Measurements from ENCODE around the gene KCNT1.

Gene KCNT1

GRCh38 chr9:135772702-135773493 lies 70.9 kb downstream of the KCNT1 start:
- no peak for DNase-seq (ENCODE audit: low read depth)
- H3K4me3 ChIP-seq (ENCODE audit: low read depth, low read length), result no peak overlapping the region
- no peak for TF ChIP-seq CTCF (IDR thresholded peaks at IDR 0.05; ENCODE audit: control insufficient read depth, extremely low read depth, insufficient read depth)

- no peak overlapping the region for H3K4me3 ChIP-seq (ENCODE audit: low read depth, low read length)
- DNase-seq (ENCODE audit: low read depth), result no peak
- TF ChIP-seq CTCF (IDR thresholded peaks at IDR 0.05; ENCODE audit: control insufficient read depth, extremely low read depth, insufficient read depth), result no peak
These were observed 71.7 kb downstream of the KCNT1 start for GRCh38 chr9:135773530-135774238.

GRCh38 chr9:135774239-135774747 lies 72.3 kb downstream of the KCNT1 start:
- no peak for TF ChIP-seq CTCF (IDR thresholded peaks at IDR 0.05; ENCODE audit: control insufficient read depth, extremely low read depth, insufficient read depth)

GRCh38 chr9:135774794-135775525 lies 73.0 kb downstream of the KCNT1 start:
- no peak for TF ChIP-seq CTCF (IDR thresholded peaks at IDR 0.05; ENCODE audit: control insufficient read depth, extremely low read depth, insufficient read depth)
- no peak overlapping the region for H3K4me3 ChIP-seq (ENCODE audit: low read depth, low read length)
- DNase-seq (ENCODE audit: low read depth), result no peak

More at GRCh38 chr9:135774239-135774747, 72.3 kb downstream of the KCNT1 start:
- no peak for DNase-seq (ENCODE audit: low read depth)
- H3K4me3 ChIP-seq (ENCODE audit: low read depth, low read length), result no peak overlapping the region

GRCh38 chr9:135775911-135776310 lies 73.9 kb downstream of the KCNT1 start:
- no peak overlapping the region for H3K4me3 ChIP-seq (ENCODE audit: low read depth, low read length)
- TF ChIP-seq CTCF (IDR thresholded peaks at IDR 0.05; ENCODE audit: control insufficient read depth, extremely low read depth, insufficient read depth), result no peak
- DNase-seq (ENCODE audit: low read depth), result no peak

GRCh38 chr9:135776893-135777622 lies 75.1 kb downstream of the KCNT1 start:
- TF ChIP-seq CTCF (IDR thresholded peaks at IDR 0.05; ENCODE audit: control insufficient read depth, extremely low read depth, insufficient read depth), result no peak
- H3K4me3 ChIP-seq (ENCODE audit: low read depth, low read length), result no peak overlapping the region
- no peak for DNase-seq (ENCODE audit: low read depth)

Data from LNCaP clone FGC (cell line).